H9 (cell line): ENCODE results near the gene NCAN. TPM values are rescaled to one million over a fixed set of nuclear protein-coding genes. Genes with fewer than 3 reads are reported as not detected.

ENCODE experiments used
- DNase-seq: peaks from one replicate; pipeline ENCODE4 v3.0.0-alpha.2; 2017
- H2AFZ ChIP-seq: one replicate; pipeline ENCODE4 v1.6.1; 2013; ENCODE audit warnings: mild to moderate bottlenecking, low read length, control low read depth, moderate library complexity
- H2AK5ac ChIP-seq: 2 replicates; pipeline ENCODE4 v1.6.1; 2013; ENCODE audit warnings: low read length, control low read depth, mixed read lengths; ENCODE audit not compliant: insufficient read length
- H2BK120ac ChIP-seq: one replicate; pipeline ENCODE4 v1.6.1; 2013; ENCODE audit warnings: low read depth, mild to moderate bottlenecking, low read length, control low read depth, inconsistent platforms; ENCODE audit not compliant: poor library complexity, severe bottlenecking
- H2BK12ac ChIP-seq: 2 replicates; pipeline ENCODE4 v1.6.1; 2013; ENCODE audit warnings: low read length, control low read depth, mixed read lengths, low read depth; ENCODE audit not compliant: insufficient read length
- H2BK15ac ChIP-seq: 2 replicates; pipeline ENCODE4 v1.6.1; 2013; ENCODE audit warnings: low read depth, low read length, control low read depth
- H2BK20ac ChIP-seq: one replicate; pipeline ENCODE4 v1.6.1; 2013; ENCODE audit warnings: low read depth, mild to moderate bottlenecking, low read length, control low read depth, inconsistent platforms; ENCODE audit not compliant: poor library complexity, severe bottlenecking
- H2BK5ac ChIP-seq: 2 replicates; pipeline ENCODE4 v1.6.1; 2013; ENCODE audit warnings: low read length, control low read depth, mixed read lengths; ENCODE audit not compliant: insufficient read length
- H3K14ac ChIP-seq: 2 replicates; pipeline ENCODE4 v1.6.1; 2013; ENCODE audit warnings: low read length, control low read depth; ENCODE audit not compliant: insufficient read depth
- H3K18ac ChIP-seq: 2 replicates; pipeline ENCODE4 v1.6.1; 2013; ENCODE audit warnings: low read depth, mild to moderate bottlenecking, mixed read lengths, low read length, control low read depth; ENCODE audit not compliant: insufficient read length
- H3K23ac ChIP-seq: 2 replicates; pipeline ENCODE4 v1.6.1; 2013; ENCODE audit warnings: low read length, control low read depth, mixed read lengths, low read depth; ENCODE audit not compliant: insufficient read length
- H3K23me2 ChIP-seq: 2 replicates; pipeline ENCODE4 v1.6.1; 2013; ENCODE audit warnings: low read depth, mild to moderate bottlenecking, mixed read lengths, low read length, control low read depth; ENCODE audit not compliant: insufficient read length, poor library complexity, severe bottlenecking
- H3K27ac ChIP-seq: 2 replicates; pipeline ENCODE4 v1.5.1; 2013; ENCODE audit warnings: low read length, control low read depth, mixed read lengths, low read depth; ENCODE audit not compliant: insufficient read length
- H3K27me3 ChIP-seq: 2 replicates; pipeline ENCODE4 v1.6.1; 2013; ENCODE audit warnings: low read length, control low read depth, inconsistent platforms; ENCODE audit not compliant: insufficient read depth
- H3K4ac ChIP-seq: 2 replicates; pipeline ENCODE4 v1.6.1; 2013; ENCODE audit warnings: low read depth, mild to moderate bottlenecking, control low read depth, inconsistent platforms, low read length, moderate library complexity
- H3K4me1 ChIP-seq: 2 replicates; pipeline ENCODE4 v1.6.1; 2013; ENCODE audit warnings: low read length, control low read depth, inconsistent platforms; ENCODE audit not compliant: insufficient read depth
- H3K4me2 ChIP-seq: 2 replicates; pipeline ENCODE4 v1.6.1; 2013; ENCODE audit warnings: low read length, control low read depth, mixed read lengths; ENCODE audit not compliant: insufficient read length, insufficient read depth
- H3K56ac ChIP-seq: 2 replicates; pipeline ENCODE4 v1.6.1; 2013; ENCODE audit warnings: low read depth, mild to moderate bottlenecking, mixed read lengths, low read length, control low read depth; ENCODE audit not compliant: insufficient read length
- H3K79me1 ChIP-seq: 2 replicates; pipeline ENCODE4 v1.6.1; 2013; ENCODE audit warnings: low read depth, mild to moderate bottlenecking, moderate library complexity, low read length, control low read depth, inconsistent platforms; ENCODE audit not compliant: insufficient read depth, poor library complexity, severe bottlenecking
- H3K79me2 ChIP-seq: 2 replicates; pipeline ENCODE4 v1.6.1; 2013; ENCODE audit warnings: low read length, control low read depth, inconsistent platforms; ENCODE audit not compliant: insufficient read depth
- H3K9ac ChIP-seq: 2 replicates; pipeline ENCODE4 v1.6.1; 2013; ENCODE audit warnings: low read length, control low read depth, mixed read lengths; ENCODE audit not compliant: insufficient read length; ENCODE audit errors: extremely low read depth
- H3K9me3 ChIP-seq: one replicate; pipeline ENCODE4 v1.6.1; 2013; ENCODE audit warnings: low read depth, low read length, inconsistent platforms; ENCODE audit not compliant: control insufficient read depth
- H3T11ph ChIP-seq: one replicate; pipeline ENCODE4 v1.6.1; 2013; ENCODE audit warnings: mild to moderate bottlenecking, low read length, control low read depth, inconsistent platforms
- H4K20me1 ChIP-seq: one replicate; pipeline ENCODE4 v1.6.1; 2013; ENCODE audit not compliant: control insufficient read depth, insufficient read length, insufficient read depth
- H4K5ac ChIP-seq: 2 replicates; pipeline ENCODE4 v1.6.1; 2013; ENCODE audit warnings: low read depth, mild to moderate bottlenecking, mixed read lengths, low read length, control low read depth; ENCODE audit not compliant: insufficient read length
- H4K8ac ChIP-seq: replicated peaks from 2 replicates; pipeline ENCODE4 v1.6.1; 2013; ENCODE audit warnings: low read length, control low read depth, mixed read lengths, low read depth; ENCODE audit not compliant: insufficient read length
- H4K91ac ChIP-seq: 2 replicates; pipeline ENCODE4 v1.6.1; 2013; ENCODE audit warnings: low read depth, mild to moderate bottlenecking, moderate library complexity, mixed read lengths, low read length, control low read depth; ENCODE audit not compliant: insufficient read length
- H3K27ac Mint-ChIP-seq, 3 experiments: 2 replicates in 2 of 3; 3 replicates in 1 of 3; pipeline ENCODE4 v1.8.0; 2020 to 2021; ENCODE audit warnings: mixed read lengths in 3 of 3, mild to moderate bottlenecking in 1 of 3, moderate library complexity in 1 of 3
- H3K27me3 Mint-ChIP-seq: 2 replicates; pipeline ENCODE4 v1.8.0; 2021; ENCODE audit warnings: low read depth, mild to moderate bottlenecking, moderate library complexity, mixed read lengths
- H3K36me3 Mint-ChIP-seq, 3 experiments: 2 replicates in 2 of 3; 3 replicates in 1 of 3; pipeline ENCODE4 v1.8.0; 2020 to 2021; ENCODE audit warnings: low read depth in 3 of 3, mixed read lengths in 3 of 3; ENCODE audit not compliant: insufficient read depth in 1 of 3
- H3K4me1 Mint-ChIP-seq, 2 experiments: 2 replicates each; pipeline ENCODE4 v1.8.0; 2020; ENCODE audit warnings: mixed read lengths in 2 of 2
- H3K4me3 Mint-ChIP-seq, 2 experiments: 2 replicates in 1 of 2; 3 replicates in 1 of 2; pipeline ENCODE4 v1.8.0; 2020 to 2021; ENCODE audit warnings: mild to moderate bottlenecking in 2 of 2, mixed read lengths in 2 of 2, moderate library complexity in 1 of 2
- H3K9me3 Mint-ChIP-seq, 2 experiments: 2 replicates in 1 of 2; 3 replicates in 1 of 2; pipeline ENCODE4 v1.8.0; 2020; ENCODE audit warnings: mild to moderate bottlenecking in 2 of 2, mixed read lengths in 2 of 2, moderate library complexity in 1 of 2
- WGBS: extraction: QIAGEN DNeasy Blood & Tissue Kit; methylation state at CpG from one replicate; pipeline ENCODE4 v1.1.7; 2013; ENCODE audit warnings: missing lambda C conversion rate, low lambda C conversion rate, mixed read lengths; ENCODE audit not compliant: insufficient read length; ENCODE audit errors: extremely low coverage; 5-methylcytosine and 5-hydroxymethylcytosine counted together
- total RNA-seq: library from RNA; stranded (reverse); gene quantifications from 2 replicates; pipeline ENCODE4 v1.2.1, GENCODE V29; 2021
- TF ChIP-seq, protein P1 (sequence below): fragments of 200-600 bp; sonication (generic); conservative IDR thresholded peaks from 3 replicates; pipeline ENCODE4 v1.8.0; 2021; ENCODE audit warnings: antibody characterized with exemption, mild to moderate bottlenecking

NCAN gene
- total RNA-seq, 1 experiment from 2014 or later, result 1.6 TPM

GRCh38 chr19:19276851-19277250, 65.1 kb downstream of the NCAN start:
- no CpG with 5 or more reads among the region's 20 CpGs for WGBS
- H3K23ac ChIP-seq, result no peak overlapping the region
- H3K27me3 Mint-ChIP-seq, result peaks cover 14% of the 10 kb centered on the region
- no peak overlapping the region for H2BK5ac ChIP-seq
- H3K4me2 ChIP-seq, result no peak overlapping the region
- H4K91ac ChIP-seq, result no peak overlapping the region
- H3K9me3 ChIP-seq, result no peaks in the 10 kb centered on the region
- H3K4ac ChIP-seq, result no peak overlapping the region
- no peak overlapping the region for H3K14ac ChIP-seq
- no peak overlapping the region for H4K5ac ChIP-seq
- no peak overlapping the region for H2AK5ac ChIP-seq
- TF ChIP-seq, protein P1, sequence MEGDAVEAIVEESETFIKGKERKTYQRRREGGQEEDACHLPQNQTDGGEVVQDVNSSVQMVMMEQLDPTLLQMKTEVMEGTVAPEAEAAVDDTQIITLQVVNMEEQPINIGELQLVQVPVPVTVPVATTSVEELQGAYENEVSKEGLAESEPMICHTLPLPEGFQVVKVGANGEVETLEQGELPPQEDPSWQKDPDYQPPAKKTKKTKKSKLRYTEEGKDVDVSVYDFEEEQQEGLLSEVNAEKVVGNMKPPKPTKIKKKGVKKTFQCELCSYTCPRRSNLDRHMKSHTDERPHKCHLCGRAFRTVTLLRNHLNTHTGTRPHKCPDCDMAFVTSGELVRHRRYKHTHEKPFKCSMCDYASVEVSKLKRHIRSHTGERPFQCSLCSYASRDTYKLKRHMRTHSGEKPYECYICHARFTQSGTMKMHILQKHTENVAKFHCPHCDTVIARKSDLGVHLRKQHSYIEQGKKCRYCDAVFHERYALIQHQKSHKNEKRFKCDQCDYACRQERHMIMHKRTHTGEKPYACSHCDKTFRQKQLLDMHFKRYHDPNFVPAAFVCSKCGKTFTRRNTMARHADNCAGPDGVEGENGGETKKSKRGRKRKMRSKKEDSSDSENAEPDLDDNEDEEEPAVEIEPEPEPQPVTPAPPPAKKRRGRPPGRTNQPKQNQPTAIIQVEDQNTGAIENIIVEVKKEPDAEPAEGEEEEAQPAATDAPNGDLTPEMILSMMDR, result no peak
- no peak overlapping the region for H2BK20ac ChIP-seq
- H2AFZ ChIP-seq, result no peak overlapping the region
- H3K4me1 Mint-ChIP-seq, result peaks cover 8 to 10% of the 10 kb centered on the region in 2 experiments
- no peaks in the 10 kb centered on the region for H3K79me1 ChIP-seq
- no peak overlapping the region for H3K27ac Mint-ChIP-seq
- no peaks in the 10 kb centered on the region; the same call in 1 of the 2 replicates for H3K4me1 ChIP-seq
- peaks cover 7% of the 10 kb centered on the region for H3K23me2 ChIP-seq
- H3K27me3 ChIP-seq, result no peaks in the 10 kb centered on the region
- no peak overlapping the region for H3T11ph ChIP-seq
- no peak overlapping the region for H3K9ac ChIP-seq
- H3K36me3 Mint-ChIP-seq, result peaks cover 10 to 40% (median 30%) of the 10 kb centered on the region in 3 experiments; a peak in 6 of 7 replicates
- no peak overlapping the region for H3K56ac ChIP-seq
- no peak overlapping the region for H2BK120ac ChIP-seq
- H3K27ac ChIP-seq, result no peak overlapping the region
- H3K4me3 Mint-ChIP-seq, result no peak overlapping the region
- H3K79me2 ChIP-seq, result no peaks in the 10 kb centered on the region
- no peaks in the 10 kb centered on the region for H3K9me3 Mint-ChIP-seq
- no peak overlapping the region for H3K18ac ChIP-seq
- no peak for DNase-seq
- no peak overlapping the region for H2BK12ac ChIP-seq
- no peak overlapping the region for H4K8ac ChIP-seq
- H2BK15ac ChIP-seq, result no peak overlapping the region
- H4K20me1 ChIP-seq, result no peaks in the 10 kb centered on the region
